Brain pericyte (primary cell): Measurements from ENCODE around the gene GUCY1A2.

Experiments
- DNase-seq: peaks from one replicate; pipeline ENCODE4 v3.0.0-alpha.2; 2012; ENCODE audit warnings: low read depth, low spot score

The GUCY1A2 gene

DNA sequence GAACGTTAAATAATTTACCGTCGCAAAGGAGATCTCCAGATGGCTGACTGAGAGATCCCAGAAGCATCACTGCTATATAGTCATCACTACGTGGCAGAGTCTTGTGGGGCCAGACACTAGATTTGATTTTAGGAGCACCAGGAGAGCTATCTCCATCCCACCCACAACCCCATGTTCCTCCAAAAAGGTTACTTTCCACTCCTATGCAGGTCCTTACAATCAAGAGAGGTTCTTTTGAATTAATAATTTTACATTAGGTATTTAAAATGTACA, 19.4 kb downstream of the GUCY1A2 start:
- DNase-seq: no peak

DNA sequence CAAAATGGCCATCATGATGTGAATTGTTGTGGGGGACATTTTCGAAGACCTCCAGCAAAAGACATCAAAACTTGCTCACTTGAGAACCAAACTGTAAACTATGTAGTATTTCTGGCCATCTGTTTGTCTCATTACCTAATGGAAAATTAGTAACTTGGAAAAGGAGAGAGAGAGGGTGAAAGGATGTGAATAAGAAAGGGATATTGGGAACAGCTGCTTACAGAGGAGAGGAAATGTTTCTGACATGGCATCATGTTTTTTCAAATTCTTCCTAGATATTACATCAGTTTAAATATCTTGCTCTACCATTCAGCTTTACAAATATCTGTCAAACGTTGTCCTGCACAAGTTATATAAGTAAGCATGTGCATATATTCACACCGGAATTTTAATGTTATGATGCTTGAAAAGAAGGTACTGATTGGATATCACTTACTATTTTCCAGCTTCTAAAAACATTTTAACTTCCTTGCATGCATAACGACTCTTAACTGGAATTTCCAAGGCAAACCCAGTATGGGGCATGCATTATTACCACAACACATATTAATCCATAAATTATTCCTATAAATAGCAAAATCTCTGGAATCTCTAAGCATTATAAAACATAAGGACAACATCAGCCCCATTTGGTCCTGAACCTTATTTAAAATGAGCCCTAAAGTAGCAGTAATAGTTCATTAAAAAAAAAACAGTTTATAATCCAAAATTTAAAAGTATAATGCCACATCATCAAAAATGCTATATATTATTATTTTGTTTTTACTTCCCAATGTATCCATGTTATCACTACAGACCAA, 20.0 kb downstream of the GUCY1A2 start:
- no peak for DNase-seq

DNA sequence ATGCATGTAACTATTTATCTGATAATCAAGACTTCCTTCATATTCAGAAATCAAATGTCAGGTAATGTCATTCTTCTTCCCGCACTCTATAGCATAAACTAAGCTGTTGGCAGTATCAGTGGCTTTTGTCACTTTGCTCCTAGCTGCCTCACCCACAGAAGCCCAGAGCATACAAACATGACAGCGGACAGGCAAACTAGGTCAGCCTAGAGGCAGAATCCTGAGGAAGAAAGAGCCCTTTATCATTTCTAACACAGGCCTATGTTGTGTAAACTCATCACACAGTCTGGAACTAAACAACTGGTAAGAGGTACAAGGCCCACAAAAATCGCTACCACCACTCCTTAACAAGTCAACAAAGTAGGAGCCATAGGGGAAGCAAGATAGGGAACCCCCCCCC, 21.0 kb downstream of the GUCY1A2 start:
- DNase-seq: no peak

DNA sequence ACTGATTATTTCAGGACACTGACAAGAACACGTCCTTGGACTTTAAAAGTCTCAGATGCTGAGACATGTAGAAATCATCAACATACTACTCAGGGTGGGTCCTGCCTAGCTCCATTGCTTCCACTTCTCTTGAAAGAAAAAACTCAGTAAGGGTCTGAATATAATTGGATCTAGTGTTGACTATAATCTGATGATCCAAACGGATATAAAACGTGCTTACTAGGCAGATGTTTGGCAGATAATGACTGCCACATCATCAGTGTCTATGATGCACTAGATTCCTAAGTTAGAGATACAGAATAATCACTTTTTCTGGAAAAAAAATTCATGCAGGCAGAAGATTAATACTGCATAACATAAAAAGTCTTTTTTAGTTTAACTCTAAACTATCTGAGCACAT, 21.6 kb downstream of the GUCY1A2 start:
- DNase-seq: no peak

DNA sequence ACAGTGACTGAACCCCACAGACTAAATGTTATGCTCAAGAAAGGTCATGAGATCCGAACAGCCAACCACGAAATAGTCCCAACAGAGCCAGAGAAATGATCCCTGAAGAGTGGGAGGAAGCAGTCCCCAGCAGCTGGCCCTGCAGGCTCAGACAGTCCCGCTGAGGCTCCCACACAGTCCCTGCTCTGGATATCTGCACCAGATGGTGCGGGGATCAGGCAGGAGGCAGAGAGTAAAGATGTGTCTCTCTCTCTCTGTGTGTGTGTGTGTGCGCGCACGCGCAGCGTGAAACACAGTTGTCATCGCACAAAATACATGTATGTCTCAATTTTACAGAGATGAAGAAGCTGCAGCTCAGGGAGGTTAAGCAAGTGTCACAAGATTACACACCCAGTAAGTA, 27.9 kb downstream of the GUCY1A2 start:
- no peak for DNase-seq

DNA sequence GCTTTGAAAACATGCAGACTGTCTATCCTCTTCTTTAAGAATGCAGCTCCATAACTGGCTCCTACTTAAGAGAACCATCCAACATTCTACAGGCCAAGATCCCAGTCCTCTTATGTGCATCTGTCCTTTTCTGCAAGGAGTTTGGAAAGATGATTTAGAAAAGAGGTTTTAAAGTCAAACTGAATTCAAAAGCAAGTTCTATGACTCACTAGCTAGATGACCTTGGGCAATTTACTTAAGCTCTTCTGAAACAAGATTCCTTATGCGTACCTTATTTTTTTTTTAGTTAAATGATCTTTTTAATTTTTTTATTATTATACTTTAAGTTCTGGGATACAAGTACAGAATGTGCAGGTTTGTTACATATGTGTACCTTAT, 29.2 kb downstream of the GUCY1A2 start:
- no peak for DNase-seq

DNA sequence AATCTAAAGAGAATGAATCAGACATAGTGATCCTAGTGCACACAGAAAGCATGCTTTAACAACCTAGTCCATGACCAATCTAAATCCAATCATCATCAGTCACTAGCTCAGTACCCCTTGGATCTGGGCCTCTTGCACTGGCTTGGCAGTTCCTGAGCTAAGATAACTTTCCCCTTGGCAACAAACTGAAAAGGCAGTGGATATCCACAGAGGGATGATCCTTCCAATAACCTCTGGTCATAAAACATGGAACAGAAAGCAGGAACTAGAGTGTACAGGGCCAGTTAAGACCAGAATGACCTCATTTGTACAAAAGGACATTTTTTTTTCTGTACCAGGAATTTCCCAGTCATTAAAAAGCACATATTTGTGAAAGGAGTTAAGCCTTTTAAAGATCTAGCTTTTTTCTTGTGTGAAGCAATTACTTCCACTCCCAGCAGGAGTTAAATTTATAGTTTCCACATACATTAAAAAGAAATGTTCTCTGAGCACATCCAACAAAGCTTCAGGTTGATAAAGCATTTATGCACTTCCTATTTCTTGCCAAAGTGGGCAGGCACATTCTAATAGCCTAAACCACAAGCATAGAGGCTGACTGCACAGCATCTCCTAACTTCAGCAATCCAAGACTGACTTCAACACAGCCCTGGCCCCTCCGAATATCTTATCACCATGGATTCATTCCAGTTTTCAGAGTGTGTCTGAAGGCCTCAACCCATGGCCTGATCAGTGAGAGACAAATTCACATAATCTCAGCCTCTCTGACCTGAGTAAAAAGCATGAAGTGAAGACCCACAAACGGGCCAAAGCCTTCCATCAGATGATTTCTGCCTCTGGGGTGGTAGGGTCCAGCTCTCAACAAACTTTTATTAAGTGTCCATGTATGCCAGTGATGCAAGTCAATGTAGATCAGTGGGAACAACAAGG, 29.9 kb downstream of the GUCY1A2 start:
- no peak for DNase-seq

DNA sequence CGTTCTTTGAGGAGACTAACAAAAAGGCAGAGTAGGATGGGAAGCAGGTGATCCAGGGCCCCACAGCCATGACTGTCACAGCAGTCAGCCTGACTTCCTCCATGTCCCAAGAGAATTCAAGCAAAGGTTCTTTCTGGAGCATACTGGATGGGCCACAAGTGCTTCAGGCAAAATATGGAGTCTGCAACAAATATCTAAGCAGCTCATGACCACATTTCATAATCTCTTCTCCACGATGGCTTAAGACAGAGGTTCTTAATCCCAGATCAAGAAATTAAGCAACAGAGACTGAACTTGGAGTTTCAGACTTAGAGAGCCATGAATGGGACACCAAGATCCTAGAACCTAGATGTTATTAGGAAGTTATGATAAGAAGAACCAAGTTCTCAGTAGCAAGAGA, 31.6 kb downstream of the GUCY1A2 start:
- no peak for DNase-seq

DNA sequence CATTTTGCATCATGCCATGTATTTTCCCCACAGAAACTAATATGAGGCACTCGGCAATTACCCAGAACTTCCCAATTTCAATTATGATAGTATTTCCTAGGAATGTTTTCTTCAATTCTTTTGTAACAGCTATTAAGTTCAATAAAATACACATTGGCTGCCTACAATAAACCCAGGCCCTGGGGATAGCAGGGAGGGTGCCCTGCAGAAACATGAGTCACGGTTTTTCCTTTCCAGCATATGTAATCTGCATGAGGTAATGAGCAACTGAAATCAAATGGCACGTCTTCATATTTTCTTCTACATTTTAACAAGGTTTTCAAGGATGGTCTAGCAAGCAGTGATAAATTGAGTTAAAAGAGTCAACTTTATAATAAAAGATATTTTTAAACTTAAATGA, 32.0 kb downstream of the GUCY1A2 start:
- no peak for DNase-seq

DNA sequence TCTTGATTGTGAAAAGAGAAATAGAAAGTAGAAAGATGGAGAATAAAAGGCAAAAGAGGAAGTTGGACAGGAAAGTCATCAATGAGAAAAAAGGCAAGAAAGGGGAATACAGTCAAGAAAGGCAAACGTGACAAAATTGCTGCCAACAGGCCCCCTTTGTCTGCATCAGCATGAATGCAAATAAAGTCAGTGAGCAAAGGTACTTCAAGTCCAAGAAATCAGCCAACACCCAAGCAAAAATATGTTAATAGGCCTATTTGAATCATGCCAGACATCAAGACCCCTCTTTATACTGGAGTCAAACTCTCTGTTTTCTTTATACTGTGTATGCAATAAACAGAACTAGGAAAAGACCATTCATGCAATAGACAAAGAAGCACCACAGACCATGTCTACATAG, 34.3 kb downstream of the GUCY1A2 start:
- no peak for DNase-seq

DNA sequence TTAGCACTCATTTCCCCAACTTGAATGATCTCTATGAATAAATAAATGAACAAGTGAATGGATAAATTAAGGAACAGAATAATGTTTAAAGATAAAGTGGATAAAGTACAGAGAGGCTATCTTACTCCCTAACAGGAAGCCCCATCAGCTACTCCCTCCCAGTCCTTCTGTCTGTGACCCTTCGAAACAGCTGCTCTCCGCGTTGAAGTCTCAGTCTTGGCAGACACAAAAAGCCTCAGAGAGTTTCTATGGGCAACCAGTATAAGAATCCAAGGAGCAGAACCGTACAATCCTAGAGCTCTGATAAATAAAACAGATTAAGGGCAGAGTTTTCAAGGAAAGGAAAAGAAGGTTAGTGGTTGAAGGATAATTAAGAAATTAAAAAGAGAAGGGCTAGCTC, 35.0 kb downstream of the GUCY1A2 start:
- no peak for DNase-seq

DNA sequence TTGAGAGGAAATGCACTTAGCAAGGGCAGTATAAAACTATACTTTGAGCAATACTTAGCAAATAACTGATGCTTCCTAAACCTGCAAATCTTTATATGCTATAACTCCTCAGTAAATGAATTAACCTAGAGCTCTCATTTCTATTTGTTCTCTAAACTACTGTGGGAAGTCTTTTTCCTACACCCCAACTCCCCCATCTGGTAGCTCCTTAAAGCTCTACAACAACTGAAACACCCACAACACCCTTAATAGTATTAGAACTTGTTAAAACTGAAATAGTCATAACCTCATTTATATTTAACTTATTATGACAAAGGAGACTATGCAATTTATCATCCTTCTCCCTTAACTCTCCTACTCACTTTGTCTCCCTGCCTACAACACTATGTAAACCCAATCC, 43.4 kb downstream of the GUCY1A2 start:
- DNase-seq: no peak

DNA sequence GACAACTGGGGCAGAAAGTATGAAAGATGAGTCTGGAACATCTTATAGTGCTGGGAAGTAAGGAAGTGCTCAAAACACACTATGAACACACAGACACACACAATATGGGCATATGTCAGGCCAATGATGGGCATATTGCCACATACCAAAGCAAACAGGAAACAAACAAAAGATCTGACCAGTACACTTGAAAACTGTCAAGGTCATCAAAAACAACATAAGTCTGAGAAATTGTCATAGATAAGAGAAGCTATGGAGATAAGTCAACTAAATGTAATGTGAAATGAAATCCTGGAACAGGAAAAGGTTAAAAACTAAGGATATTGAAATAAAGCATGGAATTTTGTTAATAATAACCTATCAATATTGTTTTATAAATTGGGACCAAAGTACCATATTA, 46.4 kb downstream of the GUCY1A2 start:
- DNase-seq: no peak

DNA sequence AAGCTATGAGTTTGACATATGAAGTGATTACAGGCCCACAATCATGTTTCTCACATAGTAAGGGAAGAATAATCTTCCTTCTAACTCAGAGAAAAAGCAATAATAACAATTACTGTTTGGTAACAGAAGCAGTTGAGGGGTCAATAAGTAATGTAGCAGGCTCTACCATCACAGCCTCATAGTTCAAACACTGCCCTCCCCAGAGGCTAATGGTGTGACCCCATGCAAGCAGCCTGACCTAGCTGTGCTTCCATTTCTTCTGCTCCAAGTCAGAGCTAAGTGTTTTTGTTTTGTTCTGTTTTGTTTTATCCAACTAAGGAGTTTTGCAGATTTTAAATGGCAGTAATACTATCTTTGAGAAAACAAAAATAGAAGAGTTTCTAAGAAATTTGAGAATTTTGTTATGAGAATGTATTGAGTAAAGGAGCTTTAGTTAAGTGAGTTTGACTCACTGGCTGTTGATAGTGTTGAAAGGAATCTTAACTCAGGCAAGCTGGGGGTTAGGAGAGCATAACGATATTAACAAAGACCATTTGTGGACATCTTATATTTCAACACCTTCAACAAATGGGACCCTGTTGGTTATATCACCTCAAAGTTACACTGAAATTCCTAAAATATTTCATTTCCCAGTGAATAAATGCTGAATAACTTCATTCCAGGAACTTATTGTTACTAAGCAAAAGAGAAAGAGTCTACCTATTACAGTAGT, 48.5 kb downstream of the GUCY1A2 start:
- no peak for DNase-seq

DNA sequence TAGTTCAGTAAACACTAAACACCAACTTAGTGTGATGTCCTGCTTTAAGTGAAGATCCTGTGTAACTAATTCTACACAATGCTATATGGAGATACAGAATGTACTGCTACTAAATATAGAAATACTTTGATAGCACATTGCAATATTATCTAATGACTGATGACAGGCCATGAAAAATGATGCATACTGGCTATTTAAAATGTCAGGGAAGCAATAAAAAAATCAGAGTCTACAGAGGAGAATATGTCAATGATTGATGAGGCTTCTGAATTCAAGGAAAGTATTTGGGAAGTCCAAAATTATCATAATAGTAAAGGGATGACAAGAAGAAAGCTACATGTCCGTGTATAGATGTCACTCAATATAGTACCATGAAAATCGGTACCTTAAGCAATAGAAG, 55.3 kb downstream of the GUCY1A2 start:
- no peak for DNase-seq

DNA sequence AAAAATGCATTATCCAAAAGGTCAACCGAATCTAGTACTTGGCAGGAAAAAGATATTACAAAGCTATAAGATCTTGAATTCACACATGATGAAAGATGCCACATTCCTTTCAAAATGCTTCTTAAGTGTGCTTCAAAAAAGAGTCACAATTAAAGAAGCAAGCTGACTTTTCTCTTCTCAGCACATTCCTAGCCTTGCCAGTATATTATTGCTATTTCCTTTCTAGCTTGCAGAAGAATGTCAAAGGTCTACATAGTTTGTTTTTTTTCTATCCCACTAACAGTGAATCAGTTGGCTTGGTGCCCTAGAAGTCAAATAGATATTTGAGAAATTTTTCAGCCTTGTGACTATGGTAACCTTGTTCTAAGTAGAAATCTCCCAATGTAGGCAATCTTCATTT, 56.8 kb downstream of the GUCY1A2 start:
- peak; percentile 68 for DNase-seq

DNA sequence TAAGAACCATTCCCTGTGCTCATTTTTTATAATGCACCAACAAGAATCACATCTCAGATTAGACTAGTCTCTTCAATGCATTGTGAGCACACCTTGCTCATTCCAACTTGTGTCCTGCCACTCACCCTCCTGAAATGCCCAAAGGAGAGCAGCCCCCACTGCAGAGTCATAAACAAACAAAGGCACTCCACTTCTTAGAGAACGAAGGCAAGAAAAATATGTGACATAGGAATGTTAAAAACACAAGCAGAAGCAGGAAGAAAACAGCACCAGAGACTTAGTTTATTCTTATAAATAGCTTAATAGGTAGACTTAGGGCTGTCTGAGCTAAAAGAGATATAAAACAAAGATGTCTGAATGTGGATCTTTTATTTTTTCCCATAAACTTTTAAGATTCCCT, 57.2 kb downstream of the GUCY1A2 start:
- no peak for DNase-seq

DNA sequence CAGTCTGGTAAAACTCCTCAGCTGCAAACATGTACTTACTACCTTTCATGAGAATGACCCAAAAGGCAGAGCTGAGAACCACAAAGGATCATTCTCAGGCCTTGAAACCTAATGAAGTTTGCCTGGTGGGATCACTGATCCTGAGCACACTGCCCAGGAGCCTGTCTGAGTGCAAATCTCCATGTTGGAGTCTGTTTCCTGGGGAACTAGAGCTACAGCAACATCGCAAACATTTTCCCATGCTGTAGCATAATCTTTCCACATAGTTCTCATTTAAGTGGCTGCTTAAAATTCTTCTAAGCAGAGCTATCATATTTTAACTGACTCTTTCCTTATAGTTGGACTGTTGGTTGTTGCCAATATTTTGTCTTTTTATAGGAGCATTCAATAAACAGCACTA, 58.5 kb downstream of the GUCY1A2 start:
- no peak for DNase-seq

DNA sequence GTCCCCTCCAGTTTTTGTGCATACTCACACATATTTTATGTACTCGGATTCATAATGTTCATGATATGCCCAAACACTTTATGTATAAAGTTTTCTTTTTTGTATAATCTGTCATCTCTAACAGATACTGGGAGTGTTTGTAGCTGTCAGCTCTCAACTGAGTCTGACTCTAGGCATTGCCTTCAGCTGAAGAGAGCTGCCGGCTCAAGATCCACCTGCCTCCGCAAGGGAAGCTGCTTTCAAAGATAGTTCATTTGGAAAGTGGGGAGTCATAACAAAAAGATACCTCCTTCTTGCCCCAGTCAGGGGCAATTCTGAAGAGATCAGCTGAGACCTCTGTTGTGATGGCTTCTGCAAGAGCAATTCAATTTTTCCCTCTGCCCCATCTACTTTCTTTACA, 58.9 kb downstream of the GUCY1A2 start:
- DNase-seq: no peak

DNA sequence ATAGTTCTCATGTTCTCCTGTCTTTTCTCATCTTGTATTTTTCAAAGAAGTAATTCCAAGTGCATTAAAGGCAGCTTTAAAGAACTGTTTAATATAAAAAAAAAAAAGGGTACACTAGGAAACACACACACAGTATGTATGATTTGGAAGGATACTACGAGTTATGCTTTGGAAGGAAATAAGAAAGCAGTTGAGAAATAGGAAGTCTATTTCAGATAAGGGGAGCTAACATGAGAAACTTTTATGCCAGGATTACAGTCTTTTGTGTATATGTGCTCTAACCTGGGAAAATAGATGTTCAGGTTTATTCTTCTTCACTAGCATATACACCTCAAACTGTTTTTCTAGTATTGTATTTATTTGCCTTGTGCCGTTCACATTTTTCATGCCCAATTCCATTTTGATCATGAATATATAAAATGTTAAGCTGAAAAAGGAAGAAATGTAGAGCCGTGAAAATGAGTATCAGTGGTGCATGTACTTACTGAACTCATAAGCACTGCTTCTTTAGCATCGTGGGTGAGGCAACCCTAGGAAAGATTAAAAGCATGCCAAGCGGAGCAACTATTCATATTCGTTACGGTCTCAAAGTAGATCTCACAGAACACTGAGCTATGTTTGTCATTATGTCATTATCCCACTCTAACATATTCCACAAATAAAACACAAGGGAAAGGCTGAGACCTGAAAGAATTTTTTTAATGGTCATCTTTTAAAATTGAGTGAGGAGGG, 59.6 kb downstream of the GUCY1A2 start:
- DNase-seq: no peak

DNA sequence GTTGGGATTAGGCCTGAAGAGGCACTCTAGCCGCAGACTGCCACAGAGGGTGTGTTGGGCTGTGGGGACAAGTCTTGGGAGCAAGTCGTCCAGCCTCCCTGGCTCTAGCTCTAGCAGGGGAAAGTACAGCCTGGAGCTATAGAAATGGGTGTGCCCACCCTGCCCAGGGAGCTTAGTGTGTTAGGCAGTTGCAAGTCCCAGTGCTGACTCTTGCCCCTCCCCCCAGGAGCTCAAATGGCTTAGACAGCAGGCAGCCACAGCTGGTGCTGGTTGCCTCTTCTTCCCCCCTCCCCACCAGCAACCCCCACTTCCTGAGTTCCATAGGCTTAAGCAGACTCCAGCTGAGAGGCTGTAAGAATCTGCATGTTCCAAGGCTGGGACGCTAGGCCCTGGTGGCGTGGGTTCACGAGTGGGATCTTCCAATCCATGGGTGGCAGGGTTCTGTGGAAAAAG, 61.2 kb downstream of the GUCY1A2 start:
- DNase-seq: no peak

DNA sequence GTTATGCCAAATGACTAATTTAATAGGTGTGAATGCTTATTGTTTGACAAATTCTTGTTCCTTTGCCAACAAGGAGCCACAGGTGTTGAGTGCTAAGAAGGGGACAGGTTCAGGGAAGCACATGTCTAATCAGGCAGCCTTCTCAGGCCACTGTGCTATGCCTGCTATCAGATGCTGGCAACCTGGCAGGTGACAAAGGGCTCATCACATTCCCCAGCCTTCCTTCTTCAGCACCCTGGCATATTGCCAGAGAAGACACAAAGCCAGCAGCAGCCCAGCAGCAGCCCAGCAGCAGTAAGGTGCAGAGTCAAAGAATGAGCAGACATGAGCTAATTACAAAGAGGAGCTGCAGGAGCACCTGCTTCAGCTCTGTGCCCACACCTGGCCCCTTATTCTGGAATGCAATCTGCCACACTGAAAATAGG, 68.2 kb downstream of the GUCY1A2 start:
- no peak for DNase-seq
